B cell (primary cell): Measurements from ENCODE around the gene TRIM25. TPM values are rescaled to one million over a fixed set of nuclear protein-coding genes. Genes with fewer than 3 reads are reported as not detected.

Experiments
- ATAC-seq: fragments of 200-7000 bp; cut with Tn5 transposase; one replicate; pipeline ENCODE4 v1.10.0; 2021; ENCODE audit warnings: low read depth, mild to moderate bottlenecking, moderate number of reproducible peaks, moderate library complexity
- CTCF ChIA-PET: fragments of 350-600 bp; sonication (Branson Sonifier 250); formaldehyde crosslinking; loops from one replicate; lab custom pipeline; 2021; ENCODE audit warnings: antibody characterized with exemption, inconsistent platforms; lab: Charles Lee
- POLR2A ChIA-PET: fragments of 350-600 bp; sonication (Branson Sonifier 250); formaldehyde crosslinking; loops from one replicate; lab custom pipeline; 2021; ENCODE audit warnings: antibody characterized with exemption; lab: Charles Lee
- DNase-seq: peaks from one replicate; pipeline ENCODE4 v3.0.0; 2013
- H2AFZ ChIP-seq: 2 replicates; pipeline ENCODE4 v1.6.1; 2012; ENCODE audit warnings: mild to moderate bottlenecking, low read depth, low read length; ENCODE audit not compliant: insufficient read depth, poor library complexity, severe bottlenecking
- H3K27ac ChIP-seq, 2 donors: 1 replicate in 1 of 2; 2 replicates in 1 of 2; pipeline ENCODE4 v1.5.1; 2012 to 2013; ENCODE audit warnings: low read length in 2 of 2, mild to moderate bottlenecking in 2 of 2, moderate library complexity in 1 of 2
- H3K27me3 ChIP-seq, 4 experiments: fragments of 200-600 bp in 1 of 4; sonication (generic) in 1 of 4; replicated peaks in 1 of 4; 1 replicate in 2 of 4; 2 replicates in 2 of 4; pipeline versions ENCODE4 v1.6.1 to v1.7.0; 2013 to 2016; ENCODE audit warnings: low read length in 3 of 4, mild to moderate bottlenecking in 2 of 4, mixed read lengths in 1 of 4, moderate library complexity in 1 of 4; ENCODE audit not compliant: insufficient read depth in 4 of 4, control insufficient read depth in 3 of 4; ENCODE audit errors: control extremely low read depth in 1 of 4
- H3K36me3 ChIP-seq, 2 experiments: replicated peaks in 1 of 2; 1 replicate in 1 of 2; 2 replicates in 1 of 2; pipeline versions ENCODE4 v1.6.1 to v1.7.1; 2013; ENCODE audit warnings: low read length in 1 of 2; ENCODE audit not compliant: insufficient read depth in 2 of 2, control insufficient read depth in 1 of 2; ENCODE audit errors: control extremely low read depth in 1 of 2, extremely low read depth in 1 of 2
- H3K4me1 ChIP-seq, 2 donors: fragments of 200-600 bp in 1 of 2; sonication (generic) in 1 of 2; 1 replicate in 1 of 2; 2 replicates in 1 of 2; pipeline versions ENCODE4 v1.5.1 to v1.6.1; 2013 to 2017; ENCODE audit warnings: low read length in 2 of 2; ENCODE audit not compliant: control insufficient read depth in 2 of 2, insufficient read depth in 2 of 2
- H3K4me2 ChIP-seq: replicated peaks from 2 replicates; pipeline ENCODE3; 2012; ENCODE audit warnings: mild to moderate bottlenecking, low read depth, low read length; ENCODE audit not compliant: poor library complexity, severe bottlenecking
- H3K4me3 ChIP-seq, 5 experiments: fragments of 200-600 bp in 1 of 5; sonication (generic) in 1 of 5; 1 replicate in 3 of 5; 2 replicates in 2 of 5; pipeline versions ENCODE4 v1.5.1 to v1.7.0; 2011 to 2016; ENCODE audit warnings: low read length in 4 of 5, mild to moderate bottlenecking in 4 of 5, low read depth in 2 of 5, control low read depth in 1 of 5, moderate library complexity in 1 of 5; ENCODE audit not compliant: insufficient read depth in 1 of 5; ENCODE audit errors: control extremely low read depth in 1 of 5, extremely low read depth in 1 of 5
- H3K79me2 ChIP-seq: fragments of 200-600 bp; sonication (generic); one replicate; pipeline ENCODE4 v1.6.0; 2016; ENCODE audit warnings: low read length; ENCODE audit not compliant: control insufficient read depth, insufficient read depth
- H3K9ac ChIP-seq: fragments of 200-600 bp; sonication (generic); 2 replicates; pipeline ENCODE4 v1.6.1; 2017; ENCODE audit warnings: mild to moderate bottlenecking, low read length, moderate library complexity
- H3K9me3 ChIP-seq, 3 donors: one replicate each; pipeline versions ENCODE4 v1.6.1 to v1.7.1; 2013; ENCODE audit warnings: low read length in 2 of 3; ENCODE audit not compliant: control insufficient read depth in 2 of 3, insufficient read depth in 1 of 3; ENCODE audit errors: control extremely low read depth in 1 of 3
- H4K20me1 ChIP-seq: 2 replicates; pipeline ENCODE4 v1.6.0; 2012; ENCODE audit warnings: mild to moderate bottlenecking, low read length; ENCODE audit not compliant: insufficient read depth, control insufficient read depth, poor library complexity, severe bottlenecking
- H3K27ac Mint-ChIP-seq: one replicate; pipeline ENCODE4 v1.8.0; 2021; ENCODE audit warnings: mixed read lengths
- H3K27me3 Mint-ChIP-seq: one replicate; pipeline ENCODE4 v1.8.0; 2021; ENCODE audit warnings: mixed read lengths
- H3K4me1 Mint-ChIP-seq: one replicate; pipeline ENCODE4 v1.8.0; 2021; ENCODE audit warnings: mixed read lengths
- H3K4me3 Mint-ChIP-seq: one replicate; pipeline ENCODE4 v1.8.0; 2021; ENCODE audit warnings: mixed read lengths
- H3K9me3 Mint-ChIP-seq: one replicate; pipeline ENCODE4 v1.8.0; 2022; ENCODE audit warnings: mixed read lengths; ENCODE audit not compliant: insufficient read depth
- EZH2 ChIP-seq: IDR thresholded peaks from 2 replicates; pipeline ENCODE4 v1.6.1; 2012; ENCODE audit warnings: borderline replicate concordance, low read depth, mild to moderate bottlenecking, moderate library complexity, low read length; ENCODE audit not compliant: insufficient read depth, poor library complexity, severe bottlenecking
- WGBS: methylation state at CpG from one replicate; pipeline ENCODE4 v1.1.5; 2013; ENCODE audit warnings: missing lambda C conversion rate; ENCODE audit not compliant: insufficient coverage; 5-methylcytosine and 5-hydroxymethylcytosine counted together
- intact Hi-C: fragments of 100-400 bp; cut with micrococcal nuclease; formaldehyde crosslinking; loops from one replicate; pipeline ENCODE4 v1.10.0; 2022
- polyA plus RNA-seq: library from polyadenylated mRNA; depleted of rRNA; stranded (reverse); fragments of >200 nt; gene quantifications from 2 replicates; pipeline ENCODE4 v1.2.3, GENCODE V29; 2012
- total RNA-seq, 2 donors: library from RNA; stranded (reverse); fragments of 120-200 nt in 1 of 2; gene quantifications; 1 replicate in 1 of 2; 2 replicates in 1 of 2; pipeline versions ENCODE4 v1.2.3 to v1.2.4, GENCODE V29; 2013 to 2022
- TF ChIP-seq, protein P1 (sequence below): fragments of 200-600 bp; IDR thresholded peaks from one replicate; pipeline ENCODE4 v1.8.0; 2022; ENCODE audit warnings: antibody characterized with exemption, mild to moderate bottlenecking

The TRIM25 gene
- total and polyA plus RNA-seq, 2 donors (not counting 1 experiment from before 2014, with no cell fraction given): 38.5 to 92.4 TPM

DNA sequence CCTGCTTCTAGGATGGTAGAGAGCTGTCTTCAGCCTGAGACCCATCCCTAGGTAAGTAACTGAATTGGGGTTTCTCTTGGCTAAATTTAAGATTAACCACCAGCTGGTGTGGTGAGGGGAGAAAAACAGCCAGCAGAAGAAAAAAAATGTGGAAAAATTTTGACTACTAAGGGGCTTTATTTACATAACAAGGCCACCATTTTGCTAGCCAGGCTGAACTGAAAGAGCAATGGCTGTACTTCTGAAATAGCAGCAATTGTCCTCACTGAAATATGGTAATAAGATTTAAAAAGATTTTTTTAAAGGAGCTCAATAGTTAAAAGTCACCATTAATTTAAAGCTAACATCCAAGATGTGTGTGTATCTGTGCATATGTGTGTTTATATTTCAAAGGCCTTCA, 12.4 kb upstream of the TRIM25 start:
- no peaks in the 10 kb centered on the region for H3K79me2 ChIP-seq
- no peak overlapping the region for H2AFZ ChIP-seq
- H3K36me3 ChIP-seq: no peaks in the 10 kb centered on the region
- ATAC-seq (no peak), DNase-seq (no peak)
- H3K27me3 ChIP-seq: no peaks in the 10 kb centered on the region
- CTCF ChIA-PET: interaction anchor here (0.6 to 1.3 kb wide), 4 partner anchors 10 to 141 kb away, joined by 3 to 4 read pairs (median 3); no protein-coding TSS in a partner anchor
- POLR2A ChIA-PET: no interaction called here
- no peaks in the 10 kb centered on the region for H3K4me1 ChIP-seq
- TF ChIP-seq, protein P1, sequence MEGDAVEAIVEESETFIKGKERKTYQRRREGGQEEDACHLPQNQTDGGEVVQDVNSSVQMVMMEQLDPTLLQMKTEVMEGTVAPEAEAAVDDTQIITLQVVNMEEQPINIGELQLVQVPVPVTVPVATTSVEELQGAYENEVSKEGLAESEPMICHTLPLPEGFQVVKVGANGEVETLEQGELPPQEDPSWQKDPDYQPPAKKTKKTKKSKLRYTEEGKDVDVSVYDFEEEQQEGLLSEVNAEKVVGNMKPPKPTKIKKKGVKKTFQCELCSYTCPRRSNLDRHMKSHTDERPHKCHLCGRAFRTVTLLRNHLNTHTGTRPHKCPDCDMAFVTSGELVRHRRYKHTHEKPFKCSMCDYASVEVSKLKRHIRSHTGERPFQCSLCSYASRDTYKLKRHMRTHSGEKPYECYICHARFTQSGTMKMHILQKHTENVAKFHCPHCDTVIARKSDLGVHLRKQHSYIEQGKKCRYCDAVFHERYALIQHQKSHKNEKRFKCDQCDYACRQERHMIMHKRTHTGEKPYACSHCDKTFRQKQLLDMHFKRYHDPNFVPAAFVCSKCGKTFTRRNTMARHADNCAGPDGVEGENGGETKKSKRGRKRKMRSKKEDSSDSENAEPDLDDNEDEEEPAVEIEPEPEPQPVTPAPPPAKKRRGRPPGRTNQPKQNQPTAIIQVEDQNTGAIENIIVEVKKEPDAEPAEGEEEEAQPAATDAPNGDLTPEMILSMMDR: no peak
- no peak for TF ChIP-seq EZH2
- H3K9me3 ChIP-seq: peaks cover 0 to 10% (median 5%) of the 10 kb centered on the region in 3 donors
- no peak overlapping the region for H3K4me3 ChIP-seq
- no peak overlapping the region for H3K9ac ChIP-seq
- intact Hi-C loops: no loop called here
- H4K20me1 ChIP-seq: no peaks in the 10 kb centered on the region
- H3K27ac Mint-ChIP-seq: no peak overlapping the region
- H3K4me1 Mint-ChIP-seq: no peaks in the 10 kb centered on the region
- no peak overlapping the region for H3K27ac ChIP-seq
- H3K9me3 Mint-ChIP-seq: peaks cover 4% of the 10 kb centered on the region
- H3K4me3 Mint-ChIP-seq: no peak overlapping the region
- H3K27me3 Mint-ChIP-seq: no peaks in the 10 kb centered on the region
- no peak overlapping the region for H3K4me2 ChIP-seq

DNA sequence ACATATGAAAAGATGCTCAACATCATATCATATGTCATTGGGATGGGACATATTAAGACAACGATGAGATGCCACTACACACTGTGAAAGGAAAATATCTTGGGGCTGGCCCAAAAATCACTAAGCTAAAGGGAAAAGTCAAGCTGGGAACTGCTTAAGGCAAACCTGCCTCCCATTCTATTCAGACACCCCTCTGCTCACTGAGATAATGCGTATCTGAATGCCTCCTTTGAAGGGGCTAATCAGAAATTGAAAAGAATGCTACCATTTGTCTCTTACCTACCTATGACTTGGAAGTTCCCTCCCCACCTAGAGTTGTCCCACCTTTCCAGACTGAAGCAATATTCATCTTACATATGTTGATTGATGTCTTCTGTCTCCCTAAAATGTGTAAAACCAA, 11.2 kb upstream of the TRIM25 start:
- Mint-ChIP-seq H3K4me1 (no peaks in the 10 kb centered on the region), H3K27ac (no peak overlapping the region), H3K9me3 (peaks cover 3% of the 10 kb centered on the region), H3K27me3 (no peaks in the 10 kb centered on the region), H3K4me3 (no peak overlapping the region)
- Histone ChIP-seq H3K4me1 (no peaks in the 10 kb centered on the region), H3K4me3 (no peak overlapping the region), H2AFZ (no peak overlapping the region), H3K27ac (no peak overlapping the region), H3K4me2 (no peak overlapping the region), H3K79me2 (no peaks in the 10 kb centered on the region), H3K27me3 (no peaks in the 10 kb centered on the region), H3K36me3 (no peaks in the 10 kb centered on the region), H4K20me1 (no peaks in the 10 kb centered on the region), H3K9ac (no peak overlapping the region), H3K9me3 (peaks cover 0 to 5% (median 2%) of the 10 kb centered on the region in 3 donors)
- ChIA-PET CTCF (no interaction called here), POLR2A (no interaction called here)
- no peak for ATAC-seq
- no peak for TF ChIP-seq EZH2
- TF ChIP-seq, protein P1: no peak
- no peak for DNase-seq
- intact Hi-C loops: no loop called here
- 80% methylated on average over 2 of the region's 2 CpGs for WGBS
